GM21737 (cell line): Measurements from ENCODE around the gene SLC4A8.

Experiments
- ATAC-seq: cut with Tn5 transposase; IDR thresholded peaks from one replicate; pipeline ENCODE4 v1.9.1; 2021; ENCODE audit warnings: mild to moderate bottlenecking, moderate library complexity; ENCODE audit not compliant: unreplicated experiment

The SLC4A8 gene

GRCh38 chr12:51395283-51396230 is 29.1 kb upstream of the SLC4A8 start:
- ATAC-seq: peak; percentile 39

DNA sequence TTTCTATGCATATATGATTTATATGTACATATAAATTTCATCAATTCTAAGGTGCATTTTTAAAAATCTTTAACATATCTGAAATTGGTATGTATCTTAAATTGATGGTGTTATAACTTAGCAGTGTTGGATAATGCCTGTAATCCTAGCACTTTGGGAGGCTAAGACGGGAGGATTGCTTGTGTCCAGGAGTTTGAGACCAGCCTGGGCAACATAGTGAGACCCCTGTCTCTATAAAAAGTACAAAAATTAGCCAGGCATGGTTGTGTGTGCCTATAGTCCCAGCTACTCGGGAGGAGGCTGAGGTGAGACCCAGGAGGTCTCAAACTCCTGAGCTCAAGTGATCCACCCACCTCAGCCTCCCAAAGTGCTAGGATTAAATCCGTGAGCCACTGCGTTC is 27.0 kb upstream of the SLC4A8 start:
- ATAC-seq: no peak

GRCh38 chr12:51399891-51400290 is 24.7 kb upstream of the SLC4A8 start:
- no peak for ATAC-seq

- ATAC-seq: no peak
Observed at GRCh38 chr12:51401020-51401419, 23.6 kb upstream of the SLC4A8 start.

GRCh38 chr12:51401486-51401885 is 23.1 kb upstream of the SLC4A8 start:
- no peak for ATAC-seq

GRCh38 chr12:51401900-51402299 is 22.7 kb upstream of the SLC4A8 start:
- no peak for ATAC-seq

DNA sequence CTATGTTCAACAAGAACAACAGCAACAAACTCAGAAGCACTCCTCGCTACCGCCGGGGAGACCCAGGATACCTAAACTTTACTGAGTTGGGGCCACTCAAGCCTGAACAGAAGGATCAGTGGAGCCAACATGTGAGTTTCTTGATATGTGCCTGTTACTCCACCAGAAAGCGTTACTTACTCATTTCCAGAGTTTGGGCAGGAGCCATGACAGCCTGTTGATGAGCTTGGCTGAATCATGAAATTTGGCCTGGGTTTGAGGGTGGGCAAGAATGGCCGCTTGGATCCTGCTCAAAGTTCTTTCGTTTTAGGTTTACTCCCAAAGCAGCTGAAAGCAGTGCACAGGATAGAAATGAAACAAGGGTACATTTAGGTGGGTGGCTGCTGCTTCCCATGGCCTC is 21.5 kb upstream of the SLC4A8 start:
- no peak for ATAC-seq

- ATAC-seq: no peak
Observed at GRCh38 chr12:51403681-51404136, 20.9 kb upstream of the SLC4A8 start.

DNA sequence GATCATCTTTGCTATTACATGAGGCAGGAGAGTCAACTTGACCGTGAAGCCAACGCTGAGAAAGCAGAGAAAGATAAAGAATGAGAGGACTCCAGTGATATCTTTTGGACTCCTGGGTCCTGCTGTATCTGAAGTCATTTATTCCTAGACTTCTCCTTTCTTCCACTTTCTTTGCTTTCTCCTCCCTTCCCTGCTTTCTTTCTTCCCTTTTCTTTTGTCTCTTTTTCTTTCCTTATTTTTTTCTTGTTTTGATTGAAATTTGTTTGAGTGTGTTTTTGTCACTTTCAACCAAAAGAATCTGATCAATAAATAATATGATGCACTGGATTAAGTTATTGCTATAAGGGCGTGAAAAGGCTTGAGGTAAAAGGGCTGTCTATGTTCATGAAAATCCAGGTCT is 20.0 kb upstream of the SLC4A8 start:
- no peak for ATAC-seq

DNA sequence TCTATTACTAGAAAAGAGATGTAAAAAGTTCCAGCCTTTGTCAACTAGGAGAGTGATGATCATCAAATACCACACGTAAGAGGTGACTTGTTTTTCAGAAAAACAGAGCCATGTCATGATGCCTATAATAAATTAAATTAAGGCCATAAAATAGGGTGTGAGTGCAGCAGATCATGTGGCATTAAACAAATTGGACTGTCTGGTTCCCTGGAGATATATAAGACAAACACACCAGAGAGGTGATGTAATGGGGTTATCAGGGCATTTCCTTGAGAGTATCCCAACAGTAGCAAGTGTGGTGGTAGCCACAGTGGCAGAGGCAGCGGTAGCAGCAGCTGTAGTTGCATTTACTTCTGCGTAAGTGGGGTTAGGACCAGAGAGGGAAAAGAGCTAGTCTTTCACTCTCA is 18.8 kb upstream of the SLC4A8 start:
- no peak for ATAC-seq

- ATAC-seq: no peak
Observed at GRCh38 chr12:51406290-51406689, 18.3 kb upstream of the SLC4A8 start.

DNA sequence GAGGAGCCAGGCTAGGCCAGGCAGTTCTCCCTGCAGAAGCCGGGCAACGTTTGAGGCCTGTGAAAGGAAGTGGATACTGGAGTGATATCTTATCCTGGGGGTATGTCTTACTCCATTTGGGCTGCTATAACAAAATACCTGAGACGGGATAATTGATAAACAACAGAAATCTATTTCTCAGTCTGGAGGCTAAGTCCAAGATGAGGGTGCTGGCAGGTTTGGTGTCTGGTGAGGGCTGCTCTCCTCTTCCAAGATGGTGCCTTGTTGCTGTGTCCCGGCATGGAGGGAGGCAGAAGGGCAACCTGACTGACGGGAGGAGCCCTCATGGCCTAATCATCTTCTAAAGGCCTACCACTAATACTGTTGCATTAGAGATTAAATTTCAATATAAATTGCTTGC is 17.8 kb upstream of the SLC4A8 start:
- no peak for ATAC-seq

GRCh38 chr12:51407604-51408003 is 17.0 kb upstream of the SLC4A8 start:
- no peak for ATAC-seq

DNA sequence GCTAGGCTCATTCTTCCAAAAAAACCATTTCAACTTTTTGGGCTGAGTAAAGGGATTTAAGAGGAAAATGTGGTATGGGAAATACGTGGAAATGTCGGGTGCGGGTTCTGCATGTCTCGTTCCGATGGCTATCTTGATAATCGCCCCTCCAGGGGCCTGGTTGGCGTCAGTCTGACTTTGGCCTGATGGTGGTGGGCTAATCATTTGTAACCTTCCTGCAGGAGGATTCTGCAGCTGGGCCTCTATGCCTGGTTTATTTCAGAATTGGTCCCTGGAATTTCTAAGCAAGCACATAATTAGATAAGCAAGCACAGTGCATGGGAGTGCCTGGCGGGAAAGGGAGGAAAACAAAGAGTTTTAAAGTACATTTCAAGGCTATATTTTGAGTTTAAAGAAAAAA is 14.8 kb upstream of the SLC4A8 start:
- no peak for ATAC-seq

DNA sequence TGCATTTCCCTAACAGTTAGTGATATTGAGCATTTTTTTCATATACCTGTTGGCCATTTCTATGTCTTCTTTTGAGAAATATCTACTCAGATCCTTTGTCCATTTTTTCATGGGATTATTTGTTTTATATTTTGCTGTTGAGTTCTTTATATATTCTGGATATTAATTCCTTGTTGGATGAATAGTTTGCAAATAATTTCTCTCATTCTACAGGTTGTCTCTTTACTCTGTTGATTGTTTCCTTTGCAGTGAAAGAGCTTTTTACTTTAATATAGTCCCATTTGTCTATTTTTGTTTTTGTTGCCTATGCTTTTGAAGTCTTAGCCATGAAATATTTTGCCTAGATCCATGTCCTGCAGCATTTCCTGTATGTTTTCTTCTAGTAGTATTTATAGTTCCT is 11.5 kb upstream of the SLC4A8 start:
- ATAC-seq: no peak

DNA sequence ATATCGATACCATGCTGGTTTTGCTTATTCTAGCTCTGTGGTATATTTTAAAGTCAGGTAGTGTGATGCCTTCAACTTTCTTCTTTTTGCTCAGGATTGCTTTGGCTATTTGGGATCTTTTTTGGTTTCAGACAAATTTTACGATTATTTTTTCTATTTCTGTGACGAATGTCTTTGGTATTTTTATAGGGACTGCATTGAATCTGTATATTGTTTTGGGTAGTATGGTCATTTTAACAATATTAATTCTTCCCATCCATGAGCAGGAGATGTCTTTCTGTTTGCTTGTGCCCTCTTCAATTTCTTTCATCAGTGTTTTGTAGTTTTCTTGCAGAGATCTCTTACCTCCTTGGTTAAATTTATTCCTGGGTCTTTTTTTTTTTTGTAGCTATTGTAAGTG is 10.8 kb upstream of the SLC4A8 start:
- ATAC-seq: no peak

GRCh38 chr12:51415931-51416330 is 8.7 kb upstream of the SLC4A8 start:
- no peak for ATAC-seq

DNA sequence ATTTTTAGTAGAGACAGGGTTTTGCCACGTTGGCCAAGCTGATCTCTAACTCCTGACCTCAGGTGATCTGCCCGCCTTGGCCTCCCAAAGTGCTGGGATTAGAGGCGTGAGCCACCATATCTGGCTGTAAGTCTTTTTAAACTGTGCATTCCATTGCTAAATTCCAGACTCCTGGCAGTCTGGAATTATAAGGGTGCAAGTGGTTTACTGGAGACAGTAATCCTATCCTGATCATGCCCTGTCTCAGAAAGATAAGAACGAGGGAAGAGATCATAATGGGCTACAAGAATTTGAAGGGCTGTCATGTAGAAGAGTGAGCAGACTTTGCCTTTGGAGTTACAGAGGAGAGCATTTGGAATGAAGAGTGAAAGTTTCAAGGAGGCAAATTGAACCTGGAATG is 6.8 kb upstream of the SLC4A8 start:
- ATAC-seq: no peak

DNA sequence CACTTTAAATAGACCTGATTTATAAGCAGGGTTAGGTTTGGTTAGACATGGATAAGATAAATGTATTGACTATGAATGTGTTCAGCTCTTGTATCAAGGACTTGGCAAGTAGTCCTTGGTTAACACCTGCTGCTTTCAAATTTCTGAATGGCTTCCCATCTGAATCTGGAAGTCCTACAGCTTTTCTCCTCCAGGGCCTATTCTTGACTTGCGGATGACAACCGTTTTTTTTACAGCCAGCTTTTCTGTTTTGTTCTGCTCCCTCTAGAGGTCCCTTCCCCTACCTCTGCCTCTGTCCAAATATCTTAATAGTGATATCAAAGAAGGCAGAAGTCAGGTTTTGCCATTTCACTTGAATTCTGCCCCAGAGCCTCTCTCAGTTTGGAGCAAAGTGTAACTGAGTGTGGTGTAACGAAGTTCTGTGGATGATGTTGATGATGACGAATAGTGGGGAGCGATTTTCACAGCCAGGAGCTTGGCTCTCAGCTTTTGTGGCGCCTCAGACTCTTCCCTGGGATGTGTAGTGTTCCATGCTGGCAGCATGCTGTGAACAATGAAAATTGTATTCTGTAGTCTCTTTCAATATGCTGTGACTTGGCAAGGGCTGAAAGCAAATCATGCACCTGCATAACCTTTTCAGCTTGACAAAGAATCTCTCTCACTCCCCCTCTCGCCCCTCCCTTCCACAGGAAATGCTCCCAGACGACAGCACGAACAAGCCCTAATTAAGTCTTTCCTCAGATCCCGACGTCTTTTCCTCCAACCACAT is 5.0 kb upstream of the SLC4A8 start:
- no peak for ATAC-seq

GRCh38 chr12:51421266-51421884 is 3.3 kb upstream of the SLC4A8 start:
- no peak for ATAC-seq

DNA sequence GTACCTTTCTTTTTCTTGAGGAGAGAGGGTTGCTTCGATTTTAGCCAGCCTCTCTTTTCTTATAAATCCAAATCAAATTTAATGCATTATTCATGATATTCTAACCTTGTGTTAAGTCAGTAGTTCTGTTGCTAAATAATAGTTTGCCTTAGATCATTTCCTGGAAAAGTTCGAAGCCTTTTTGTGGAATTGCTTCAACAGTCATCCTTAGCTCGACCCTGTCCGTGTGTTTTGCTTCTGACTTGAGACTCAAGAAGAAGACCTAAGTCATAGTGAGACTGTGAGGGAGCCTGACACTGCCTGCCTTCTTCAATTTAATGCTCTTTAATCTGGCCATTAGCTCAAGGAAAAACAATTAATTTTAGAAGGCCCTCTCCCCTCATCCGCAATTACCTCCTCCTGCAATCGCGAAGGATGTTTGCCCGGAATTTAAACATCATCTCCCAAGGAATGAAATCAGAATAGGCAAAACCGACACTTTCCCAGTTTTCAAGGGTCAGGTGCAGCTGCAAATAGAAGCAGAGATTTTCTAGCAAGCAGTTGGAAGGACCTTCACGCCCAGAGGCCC is 453 bp upstream of the SLC4A8 start:
- no peak for ATAC-seq
